ENCODE measurements around the gene EDNRB.

EDNRB gene

DNA sequence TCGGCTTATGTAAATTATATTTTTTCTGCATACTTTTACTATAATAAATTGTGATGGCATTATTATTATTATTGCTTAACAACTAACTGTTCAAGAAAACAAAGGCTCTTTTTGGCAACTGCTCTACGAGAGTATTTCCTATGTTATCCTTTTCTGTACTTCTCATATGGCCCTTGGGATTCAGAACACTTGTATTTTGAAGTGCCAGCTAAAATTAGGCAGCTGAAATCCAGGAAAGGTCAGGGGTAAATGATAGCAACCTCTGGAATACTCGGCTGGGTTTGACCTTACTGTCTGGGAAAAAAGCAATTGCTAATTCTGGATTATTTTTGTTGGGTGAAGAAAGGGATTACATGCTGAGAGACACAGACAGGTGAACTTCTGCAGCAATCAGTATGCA is 23.9 kb downstream of the EDNRB start:
- TF ChIP-seq POLR2A (IDR thresholded peaks at IDR 0.05; ENCODE audit: low read depth, low read length) (no peak), POLR2AphosphoS5 (IDR thresholded peaks at IDR 0.05; ENCODE audit: low read depth, low read length) (no peak), TAF1 (IDR thresholded peaks at IDR 0.05; ENCODE audit: borderline replicate concordance, low read depth, low read length) (no peak)
- DNase-seq (ENCODE audit: insufficient read length) (no peak), FAIRE-seq (no peak)

DNA sequence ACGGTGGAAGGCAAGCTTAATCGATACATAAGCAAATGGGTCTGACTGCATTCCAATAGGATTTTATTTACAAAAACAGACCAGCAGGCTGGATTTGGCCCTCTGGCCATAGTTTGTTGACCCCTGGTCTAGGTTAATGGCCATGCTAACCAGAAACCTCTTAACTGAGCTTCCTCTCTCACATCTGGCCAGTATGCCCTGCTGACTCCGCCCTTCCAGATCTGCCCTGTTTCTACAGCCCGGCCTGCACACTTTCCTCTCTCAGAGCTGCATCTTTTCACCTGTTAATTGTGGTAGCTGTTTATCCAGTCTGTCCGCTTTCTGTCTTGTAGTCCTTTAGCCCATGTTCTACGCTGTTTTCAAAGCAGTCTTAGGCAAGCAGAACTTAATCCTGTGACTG is 25.6 kb downstream of the EDNRB start:
- FAIRE-seq (no peak), DNase-seq (ENCODE audit: insufficient read length) (no peak)
- no peak for TF ChIP-seq POLR2A (IDR thresholded peaks at IDR 0.05; ENCODE audit: low read depth, low read length)
- TF ChIP-seq TAF1 (IDR thresholded peaks at IDR 0.05; ENCODE audit: borderline replicate concordance, low read depth, low read length): no peak
- no peak for TF ChIP-seq POLR2AphosphoS5 (IDR thresholded peaks at IDR 0.05; ENCODE audit: low read depth, low read length)

- TF ChIP-seq POLR2AphosphoS5 (IDR thresholded peaks at IDR 0.05; ENCODE audit: low read depth, low read length) (no peak), TAF1 (IDR thresholded peaks at IDR 0.05; ENCODE audit: borderline replicate concordance, low read depth, low read length) (no peak), POLR2A (IDR thresholded peaks at IDR 0.05; ENCODE audit: low read depth, low read length) (no peak)
- FAIRE-seq (no peak), DNase-seq (ENCODE audit: insufficient read length) (no peak)
Observed at GRCh38 chr13:77892491-77892890, 26.1 kb downstream of the EDNRB start.

- no peak for DNase-seq (ENCODE audit: insufficient read length)
- TF ChIP-seq TAF1 (IDR thresholded peaks at IDR 0.05; ENCODE audit: borderline replicate concordance, low read depth, low read length): no peak
- TF ChIP-seq POLR2AphosphoS5 (IDR thresholded peaks at IDR 0.05; ENCODE audit: low read depth, low read length): no peak
- TF ChIP-seq POLR2A (IDR thresholded peaks at IDR 0.05; ENCODE audit: low read depth, low read length): no peak
- peak; percentile 67 for FAIRE-seq
Observed at GRCh38 chr13:77891486-77891885, 27.1 kb downstream of the EDNRB start.

- FAIRE-seq: no peak
- DNase-seq (ENCODE audit: insufficient read length): no peak
- TF ChIP-seq POLR2AphosphoS5 (IDR thresholded peaks at IDR 0.05; ENCODE audit: low read depth, low read length): no peak
- no peak for TF ChIP-seq TAF1 (IDR thresholded peaks at IDR 0.05; ENCODE audit: borderline replicate concordance, low read depth, low read length)
- no peak for TF ChIP-seq POLR2A (IDR thresholded peaks at IDR 0.05; ENCODE audit: low read depth, low read length)
Observed at GRCh38 chr13:77891041-77891440, 27.6 kb downstream of the EDNRB start.

GRCh38 chr13:77883328-77883727 is 35.3 kb downstream of the EDNRB start:
- no peak for TF ChIP-seq POLR2AphosphoS5 (IDR thresholded peaks at IDR 0.05; ENCODE audit: low read depth, low read length)
- no peak for TF ChIP-seq TAF1 (IDR thresholded peaks at IDR 0.05; ENCODE audit: borderline replicate concordance, low read depth, low read length)
- TF ChIP-seq POLR2A (IDR thresholded peaks at IDR 0.05; ENCODE audit: low read depth, low read length): no peak
- DNase-seq (ENCODE audit: insufficient read length) (no peak), FAIRE-seq (no peak)

DNA sequence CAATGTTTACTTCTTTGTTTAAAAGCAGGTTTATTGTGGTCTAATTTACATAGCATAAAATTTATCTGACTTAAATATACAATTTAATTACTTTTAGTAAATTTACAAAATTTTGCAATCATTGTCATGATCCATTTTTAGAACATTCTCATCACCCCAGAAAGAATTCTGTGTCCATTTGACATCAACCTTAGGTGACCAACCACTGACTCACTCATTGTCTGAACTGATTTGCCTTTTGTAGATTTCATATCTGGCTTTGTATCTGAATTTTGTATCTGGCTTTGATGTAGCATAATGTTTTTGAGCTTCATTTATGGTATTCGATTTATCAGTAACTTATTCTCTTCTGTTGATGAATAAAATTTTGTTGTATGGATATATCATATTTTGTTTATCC is 40.4 kb downstream of the EDNRB start:
- TF ChIP-seq TAF1 (IDR thresholded peaks at IDR 0.05; ENCODE audit: borderline replicate concordance, low read depth, low read length): no peak
- TF ChIP-seq POLR2AphosphoS5 (IDR thresholded peaks at IDR 0.05; ENCODE audit: low read depth, low read length): no peak
- no peak for TF ChIP-seq POLR2A (IDR thresholded peaks at IDR 0.05; ENCODE audit: low read depth, low read length)
- no peak for DNase-seq (ENCODE audit: insufficient read length)
- FAIRE-seq: no peak

- DNase-seq (ENCODE audit: insufficient read length) (no peak), FAIRE-seq (no peak)
- TF ChIP-seq POLR2A (IDR thresholded peaks at IDR 0.05; ENCODE audit: low read depth, low read length): no peak
- no peak for TF ChIP-seq TAF1 (IDR thresholded peaks at IDR 0.05; ENCODE audit: borderline replicate concordance, low read depth, low read length)
Observed at GRCh38 chr13:77876176-77876575, 42.5 kb downstream of the EDNRB start.

- FAIRE-seq (no peak), DNase-seq (ENCODE audit: insufficient read length) (no peak)
- TF ChIP-seq TAF1 (IDR thresholded peaks at IDR 0.05; ENCODE audit: borderline replicate concordance, low read depth, low read length) (no peak), POLR2AphosphoS5 (IDR thresholded peaks at IDR 0.05; ENCODE audit: low read depth, low read length) (no peak), POLR2A (IDR thresholded peaks at IDR 0.05; ENCODE audit: low read depth, low read length) (no peak)
Observed at GRCh38 chr13:77874406-77874805, 44.2 kb downstream of the EDNRB start.

DNA sequence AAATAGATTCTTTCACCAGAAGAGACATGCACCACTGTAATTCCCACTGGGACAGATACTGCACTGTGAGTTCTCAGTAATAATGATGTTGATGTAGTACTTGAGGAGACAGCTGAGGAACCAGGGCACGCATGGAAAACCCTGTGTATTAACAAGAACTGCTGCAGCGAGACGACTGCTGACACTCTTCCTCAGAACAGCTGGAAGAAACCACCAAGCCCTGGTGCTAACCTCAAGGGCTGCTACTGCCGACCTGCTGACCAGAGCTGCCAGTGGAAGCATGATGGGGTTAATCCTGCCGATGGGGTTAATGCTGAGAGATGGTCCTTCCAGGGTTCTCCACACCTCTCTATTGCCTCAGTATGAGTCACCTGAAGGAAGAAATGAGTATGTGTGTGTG is 45.6 kb downstream of the EDNRB start:
- TF ChIP-seq POLR2AphosphoS5 (IDR thresholded peaks at IDR 0.05; ENCODE audit: low read depth, low read length): no peak
- TF ChIP-seq TAF1 (IDR thresholded peaks at IDR 0.05; ENCODE audit: borderline replicate concordance, low read depth, low read length): no peak
- DNase-seq (ENCODE audit: insufficient read length) (no peak), FAIRE-seq (no peak)

GRCh38 chr13:77871596-77871995 is 47.0 kb downstream of the EDNRB start:
- TF ChIP-seq POLR2A (IDR thresholded peaks at IDR 0.05; ENCODE audit: low read depth, low read length) (no peak), TAF1 (IDR thresholded peaks at IDR 0.05; ENCODE audit: borderline replicate concordance, low read depth, low read length) (no peak), POLR2AphosphoS5 (IDR thresholded peaks at IDR 0.05; ENCODE audit: low read depth, low read length) (no peak)
- DNase-seq (ENCODE audit: insufficient read length) (no peak), FAIRE-seq (no peak)

DNA sequence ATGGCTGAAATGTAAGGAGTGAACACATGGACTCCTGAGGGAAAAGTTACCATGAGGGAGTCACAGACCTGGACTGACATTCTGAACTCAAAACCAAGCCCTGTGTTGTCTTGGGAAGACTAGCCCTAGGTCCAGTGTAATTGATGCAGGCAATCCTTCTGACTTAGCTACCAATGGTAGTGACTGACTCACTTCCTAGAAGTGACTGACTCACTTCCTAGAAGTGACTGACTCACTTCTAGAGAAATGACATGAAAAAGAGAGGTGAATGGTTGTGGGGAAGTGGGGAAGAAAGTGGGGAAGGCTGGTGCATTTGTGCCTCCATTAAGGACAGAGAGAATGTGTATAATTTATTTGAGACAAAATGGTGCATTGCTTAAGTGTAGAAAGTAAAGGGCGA is 49.9 kb downstream of the EDNRB start:
- TF ChIP-seq POLR2A (IDR thresholded peaks at IDR 0.05; ENCODE audit: low read depth, low read length) (no peak), POLR2AphosphoS5 (IDR thresholded peaks at IDR 0.05; ENCODE audit: low read depth, low read length) (no peak), TAF1 (IDR thresholded peaks at IDR 0.05; ENCODE audit: borderline replicate concordance, low read depth, low read length) (no peak)
- DNase-seq (ENCODE audit: insufficient read length) (no peak), FAIRE-seq (no peak)

- FAIRE-seq: no peak
Observed at GRCh38 chr13:77866971-77867370, 51.7 kb downstream of the EDNRB start.

More at GRCh38 chr13:77866971-77867370, 51.7 kb downstream of the EDNRB start:
- no peak for TF ChIP-seq TAF1 (IDR thresholded peaks at IDR 0.05; ENCODE audit: borderline replicate concordance, low read depth, low read length)
- no peak for TF ChIP-seq POLR2AphosphoS5 (IDR thresholded peaks at IDR 0.05; ENCODE audit: low read depth, low read length)
- no peak for TF ChIP-seq POLR2A (IDR thresholded peaks at IDR 0.05; ENCODE audit: low read depth, low read length)
- DNase-seq (ENCODE audit: insufficient read length): no peak

All from GM12892 (cell line).